PC-9 (cell line): ENCODE data around the gene NKAP. TPM values are rescaled to one million over a fixed set of nuclear protein-coding genes. Genes with fewer than 3 reads are reported as not detected.
"Not testable (repeated sequence)": the region's sequence is repeated elsewhere in the genome, so short reads cannot be mapped to it uniquely, and the experiment has no call there.

Experiments used
- BruUV-seq: library from RNA; stranded (reverse); fragments of 400-500 nt; replicated peaks from 2 replicates; lab custom pipeline; 2021; lab: Mats Ljungman, UMichigan
- CTCF ChIA-PET: fragments of 300-600 bp; sonication (Branson Sonifier 250); formaldehyde crosslinking; loops from one replicate; lab custom pipeline; 2022; ENCODE audit warnings: antibody characterized with exemption; lab: Charles Lee
- POLR2A ChIA-PET: fragments of 300-600 bp; sonication (Branson Sonifier 250); formaldehyde crosslinking; loops from one replicate; lab custom pipeline; 2022; ENCODE audit warnings: antibody characterized with exemption; ENCODE audit not compliant: unreplicated experiment; lab: Charles Lee
- DNase-seq, 2 experiments: peaks; one replicate each; pipeline versions ENCODE4 v3.0.0 to v3.0.0-alpha.2; 2015 to 2022; ENCODE audit warnings: mixed read lengths in 1 of 2
- H2AFZ ChIP-seq: fragments of 200-600 bp; sonication (generic); 2 replicates; pipeline ENCODE4 v1.8.1; 2017; ENCODE audit warnings: antibody characterized with exemption
- H3F3A ChIP-seq: fragments of 200-600 bp; sonication (generic); 2 replicates; pipeline ENCODE4 v1.8.1; 2017; ENCODE audit warnings: antibody characterized with exemption, mild to moderate bottlenecking, low read depth; ENCODE audit not compliant: insufficient read depth
- H3K27ac ChIP-seq: fragments of 200-600 bp; sonication (generic); 2 replicates; pipeline ENCODE4 v1.6.1; 2016; ENCODE audit warnings: mixed run types
- H3K27me3 ChIP-seq: fragments of 200-600 bp; sonication (generic); 2 replicates; pipeline ENCODE4 v1.6.1; 2016; ENCODE audit warnings: low read depth, mixed run types; ENCODE audit not compliant: insufficient read depth
- H3K36me3 ChIP-seq: fragments of 200-600 bp; sonication (generic); 2 replicates; pipeline ENCODE4 v1.6.1; 2016; ENCODE audit warnings: low read depth, mixed run types
- H3K4me1 ChIP-seq: fragments of 200-600 bp; sonication (generic); replicated peaks from 2 replicates; pipeline ENCODE4 v1.6.1; 2016; ENCODE audit warnings: mixed run types; ENCODE audit not compliant: insufficient read depth
- H3K4me2 ChIP-seq: fragments of 200-600 bp; sonication (generic); 2 replicates; pipeline ENCODE4 v1.6.1; 2017; ENCODE audit warnings: mixed run types
- H3K4me3 ChIP-seq: fragments of 200-600 bp; sonication (generic); 2 replicates; pipeline ENCODE4 v1.6.1; 2016; ENCODE audit warnings: mixed run types
- H3K79me2 ChIP-seq: fragments of 200-600 bp; sonication (generic); 2 replicates; pipeline ENCODE4 v1.6.1; 2017; ENCODE audit warnings: low read depth, mixed run types
- H3K9me2 ChIP-seq: fragments of 200-600 bp; sonication (generic); 2 replicates; pipeline ENCODE4 v1.8.1; 2017; ENCODE audit warnings: mild to moderate bottlenecking; ENCODE audit not compliant: insufficient read depth
- H3K9me3 ChIP-seq: fragments of 200-600 bp; sonication (generic); 2 replicates; pipeline ENCODE4 v1.8.1; 2016; ENCODE audit warnings: low read depth; ENCODE audit not compliant: insufficient read depth
- H4K20me1 ChIP-seq: fragments of 200-600 bp; sonication (generic); 2 replicates; pipeline ENCODE4 v1.8.1; 2017; ENCODE audit not compliant: insufficient read depth
- CTCF ChIP-seq: fragments of 200-600 bp; sonication (generic); conservative IDR thresholded peaks from 2 replicates; pipeline ENCODE4 v1.6.1; 2017; ENCODE audit warnings: mixed run types, antibody characterized with exemption, mild to moderate bottlenecking, moderate library complexity
- EZH2 ChIP-seq: fragments of 200-600 bp; sonication (generic); IDR thresholded peaks from 2 replicates; pipeline ENCODE4 v1.8.0; 2017; ENCODE audit warnings: antibody characterized with exemption, low read depth
- intact Hi-C: fragments of 100-400 bp; cut with micrococcal nuclease; formaldehyde crosslinking; loops from one replicate; pipeline ENCODE4 v1.10.0; 2022; ENCODE audit not compliant: unreplicated experiment
- total RNA-seq: library from RNA; stranded (reverse); gene quantifications from 2 replicates; pipeline ENCODE4 v1.2.3, GENCODE V29; 2021

Gene NKAP
- total RNA-seq, 1 experiment from 2014 or later, result 18.6 TPM

GRCh38 chrX:119971184-119971583, 27.6 kb upstream of the NKAP start:
- intact Hi-C loops, result no loop called here
- BruUV-seq, result no TSS peak
- Histone ChIP-seq H3K4me1 (no peaks in the 10 kb centered on the region), H3K9me2 (no peaks in the 10 kb centered on the region), H3K9me3 (no peaks in the 10 kb centered on the region), H3K27ac (no peak overlapping the region), H3K36me3 (no peaks in the 10 kb centered on the region), H3K27me3 (no peaks in the 10 kb centered on the region), H4K20me1 (no peaks in the 10 kb centered on the region), H2AFZ (no peak overlapping the region), H3F3A (no peaks in the 10 kb centered on the region), H3K4me3 (no peak overlapping the region), H3K4me2 (no peak overlapping the region), H3K79me2 (no peaks in the 10 kb centered on the region)
- TF ChIP-seq EZH2 (no peak), CTCF (no peak)
- no peak for DNase-seq
- CTCF ChIA-PET, result no interaction called here
- POLR2A ChIA-PET, result no interaction called here

- Histone ChIP-seq H3K4me3 (no peak overlapping the region), H3K9me3 (no peaks in the 10 kb centered on the region), H4K20me1 (no peaks in the 10 kb centered on the region), H3K79me2 (no peaks in the 10 kb centered on the region), H3K36me3 (no peaks in the 10 kb centered on the region), H3K9me2 (no peaks in the 10 kb centered on the region), H3K27ac (no peak overlapping the region), H2AFZ (no peak overlapping the region), H3K4me2 (no peak overlapping the region), H3F3A (no peaks in the 10 kb centered on the region), H3K4me1 (no peaks in the 10 kb centered on the region), H3K27me3 (no peaks in the 10 kb centered on the region)
- BruUV-seq, result no TSS peak
- CTCF ChIA-PET, result no interaction called here
- TF ChIP-seq CTCF (no peak), EZH2 (no peak)
- POLR2A ChIA-PET, result no interaction called here
- DNase-seq, result no peak
- intact Hi-C loops, result no loop called here
Observed at GRCh38 chrX:119970574-119970973, 27.0 kb upstream of the NKAP start.

GRCh38 chrX:119966837-119967236, 23.3 kb upstream of the NKAP start:
- H3K27ac ChIP-seq, DNase-seq, H2AFZ ChIP-seq, H3K36me3 ChIP-seq, H3F3A ChIP-seq, H3K9me2 ChIP-seq, H3K4me3 ChIP-seq, H3K27me3 ChIP-seq, H4K20me1 ChIP-seq, BruUV-seq, H3K9me3 ChIP-seq, CTCF ChIA-PET, H3K4me1 ChIP-seq, H3K79me2 ChIP-seq, intact Hi-C loops, POLR2A ChIA-PET, H3K4me2 ChIP-seq: not testable (repeated sequence)

- Histone ChIP-seq H3K9me3 (no peaks in the 10 kb centered on the region), H3K4me1 (no peaks in the 10 kb centered on the region), H3K27me3 (0 out of 2 replicates have a peak, but pooled peaks cover 3% of the 10 kb centered on the region), H3K36me3 (no peaks in the 10 kb centered on the region), H3K9me2 (no peaks in the 10 kb centered on the region), H2AFZ (no peak overlapping the region), H3K4me2 (no peak overlapping the region), H4K20me1 (no peaks in the 10 kb centered on the region), H3F3A (no peaks in the 10 kb centered on the region), H3K27ac (no peak overlapping the region), H3K4me3 (no peak overlapping the region), H3K79me2 (no peaks in the 10 kb centered on the region)
- ChIA-PET CTCF (no interaction called here), POLR2A (no interaction called here)
- intact Hi-C loops, result no loop called here
- no peak for DNase-seq
- no TSS peak for BruUV-seq
- TF ChIP-seq CTCF (no peak), EZH2 (no peak)
Observed at GRCh38 chrX:119960625-119961024, 17.1 kb upstream of the NKAP start.

GRCh38 chrX:119955807-119956570, 12.4 kb upstream of the NKAP start:
- H3K36me3 ChIP-seq, H3K4me1 ChIP-seq, BruUV-seq, H3K4me3 ChIP-seq, DNase-seq, H3K79me2 ChIP-seq, H2AFZ ChIP-seq, H3F3A ChIP-seq, H3K9me3 ChIP-seq, H3K4me2 ChIP-seq, intact Hi-C loops, H4K20me1 ChIP-seq, H3K27ac ChIP-seq, POLR2A ChIA-PET, CTCF ChIA-PET, H3K9me2 ChIP-seq: not testable (repeated sequence)
- peaks cover 29% of the 10 kb centered on the region for H3K27me3 ChIP-seq
